ENCODE data around the gene TDRD3. TPM values are rescaled to one million over a fixed set of nuclear protein-coding genes. Genes with fewer than 3 reads are reported as not detected.

Gene TDRD3
- total and polyA plus RNA-seq, 2 donors from 2014 or later: 14.9 to 42.2 TPM

DNA sequence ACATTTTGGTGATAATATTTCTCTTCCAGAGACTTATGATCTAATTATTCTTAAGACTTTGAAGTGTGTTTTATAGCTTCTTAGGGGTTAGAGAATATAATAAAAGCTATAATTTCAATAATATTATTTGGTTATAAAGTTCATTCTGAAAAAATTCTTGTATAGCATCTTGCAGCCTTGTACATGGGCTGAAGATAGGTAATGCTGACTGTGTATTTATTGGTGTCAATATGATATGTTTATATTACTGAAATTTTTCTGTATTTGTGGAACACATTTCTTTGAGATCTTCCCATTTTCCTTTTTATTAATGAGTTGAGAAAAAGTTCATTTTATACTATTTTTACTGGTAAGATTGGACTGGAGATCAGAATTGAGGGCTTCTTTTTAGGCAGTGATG, 87.8 kb downstream of the TDRD3 start:
- TF ChIP-seq CTCF (IDR thresholded peaks at IDR 0.05; ENCODE audit: borderline replicate concordance, extremely low read depth, insufficient read depth): no peak
- intact Hi-C loops (cut with DNase I): no loop called here
- Histone ChIP-seq H3K9ac (ENCODE audit: low read length in 3 of 3) (no peak overlapping the region), H3K27ac (ENCODE audit: low read depth in 2 of 2, low read length in 2 of 2) (no peak overlapping the region), H3K9me3 (ENCODE audit: control insufficient read depth in 2 of 3, insufficient read depth in 1 of 3, low read length in 3 of 3) (peaks cover 0 to 4% (median 0%) of the 10 kb centered on the region in 3 donors), H3K27me3 (ENCODE audit: control insufficient read depth, insufficient read depth, low read length) (no peaks in the 10 kb centered on the region), H3K4me3 (ENCODE audit: low read length in 3 of 3) (no peak overlapping the region), H3K4me1 (ENCODE audit: control insufficient read depth in 2 of 3, insufficient read depth in 2 of 3, low read depth in 1 of 3, low read length in 3 of 3) (no peaks in the 10 kb centered on the region), H3K36me3 (ENCODE audit: control insufficient read depth in 2 of 3, insufficient read depth in 3 of 3, low read length in 3 of 3) (peaks cover 2 to 6% (median 4%) of the 10 kb centered on the region in 3 donors)
- FAIRE-seq (no peak), DNase-seq (no peak)

- no peak overlapping the region for H3K9ac ChIP-seq (ENCODE audit: low read length in 3 of 3)
- intact Hi-C loops (cut with DNase I): no loop called here
- H3K27ac ChIP-seq (ENCODE audit: low read depth in 2 of 2, low read length in 2 of 2): no peak overlapping the region
- no peak for TF ChIP-seq CTCF (IDR thresholded peaks at IDR 0.05; ENCODE audit: borderline replicate concordance, extremely low read depth, insufficient read depth)
- H3K9me3 ChIP-seq (ENCODE audit: control insufficient read depth in 2 of 3, insufficient read depth in 1 of 3, low read length in 3 of 3): no peaks in the 10 kb centered on the region
- FAIRE-seq: no peak
- no peaks in the 10 kb centered on the region for H3K27me3 ChIP-seq (ENCODE audit: control insufficient read depth, insufficient read depth, low read length)
- DNase-seq: no peak
- H3K36me3 ChIP-seq (ENCODE audit: control insufficient read depth in 2 of 3, insufficient read depth in 3 of 3, low read length in 3 of 3): peaks cover 0 to 2% (median 0%) of the 10 kb centered on the region in 3 donors
- H3K4me3 ChIP-seq (ENCODE audit: low read length in 3 of 3): no peak overlapping the region
- no peaks in the 10 kb centered on the region for H3K4me1 ChIP-seq (ENCODE audit: control insufficient read depth in 2 of 3, insufficient read depth in 2 of 3, low read depth in 1 of 3, low read length in 3 of 3)
Observed at GRCh38 chr13:60491531-60491930, 94.5 kb downstream of the TDRD3 start.

DNA sequence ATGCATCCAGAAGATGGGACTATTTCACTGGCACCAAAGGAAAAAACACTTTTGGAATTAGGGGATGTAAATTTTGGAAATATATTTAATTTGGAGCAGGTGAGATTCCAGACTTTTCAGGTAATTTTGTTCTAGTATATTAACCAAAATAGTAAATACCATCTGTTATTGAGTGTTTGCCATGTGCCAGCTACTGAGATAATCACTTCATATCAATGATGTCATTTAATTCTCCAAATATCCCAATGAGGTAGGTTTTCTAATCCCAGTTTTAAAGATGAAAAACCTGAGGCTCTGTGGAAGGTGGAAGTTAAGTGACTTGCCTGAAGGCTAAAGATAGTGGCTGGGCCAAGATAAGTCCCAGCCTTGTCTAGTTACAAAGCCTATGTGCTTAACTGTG, 95.2 kb downstream of the TDRD3 start:
- no peak overlapping the region for H3K4me3 ChIP-seq (ENCODE audit: low read length in 3 of 3)
- H3K9me3 ChIP-seq (ENCODE audit: control insufficient read depth in 2 of 3, insufficient read depth in 1 of 3, low read length in 3 of 3): no peaks in the 10 kb centered on the region
- H3K27me3 ChIP-seq (ENCODE audit: control insufficient read depth, insufficient read depth, low read length): no peaks in the 10 kb centered on the region
- no peak overlapping the region for H3K9ac ChIP-seq (ENCODE audit: low read length in 3 of 3)
- no peak for DNase-seq
- no peaks in the 10 kb centered on the region for H3K4me1 ChIP-seq (ENCODE audit: control insufficient read depth in 2 of 3, insufficient read depth in 2 of 3, low read depth in 1 of 3, low read length in 3 of 3)
- FAIRE-seq: no peak
- intact Hi-C loops (cut with DNase I): no loop called here
- no peak for TF ChIP-seq CTCF (IDR thresholded peaks at IDR 0.05; ENCODE audit: borderline replicate concordance, extremely low read depth, insufficient read depth)
- peaks cover 0 to 5% (median 3%) of the 10 kb centered on the region in 3 donors for H3K36me3 ChIP-seq (ENCODE audit: control insufficient read depth in 2 of 3, insufficient read depth in 3 of 3, low read length in 3 of 3)
- no peak overlapping the region for H3K27ac ChIP-seq (ENCODE audit: low read depth in 2 of 2, low read length in 2 of 2)

DNA sequence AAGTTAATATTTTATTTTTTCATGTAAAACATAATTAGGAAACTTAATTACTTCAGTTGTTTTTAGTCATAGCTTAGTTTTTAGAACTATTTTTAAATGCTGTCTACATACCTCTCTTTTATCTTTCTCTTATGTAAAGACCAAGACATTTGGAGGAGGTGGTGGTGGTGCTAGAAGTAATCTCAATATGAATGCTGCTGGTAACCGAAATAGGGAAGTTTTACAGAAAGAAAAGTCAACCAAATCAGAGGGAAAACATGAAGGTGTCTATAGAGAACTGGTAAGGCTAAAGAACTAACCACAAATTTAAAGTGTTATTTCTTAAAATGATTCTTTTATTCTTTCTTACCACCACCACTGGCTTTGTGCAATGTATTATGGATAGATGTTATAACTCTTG, 97.3 kb downstream of the TDRD3 start:
- no peaks in the 10 kb centered on the region for H3K4me1 ChIP-seq (ENCODE audit: control insufficient read depth in 2 of 3, insufficient read depth in 2 of 3, low read depth in 1 of 3, low read length in 3 of 3)
- DNase-seq (no peak), FAIRE-seq (peak; percentile 8)
- no peaks in the 10 kb centered on the region for H3K9me3 ChIP-seq (ENCODE audit: control insufficient read depth in 2 of 3, insufficient read depth in 1 of 3, low read length in 3 of 3)
- no peak overlapping the region for H3K9ac ChIP-seq (ENCODE audit: low read length in 3 of 3)
- no peak overlapping the region for H3K27ac ChIP-seq (ENCODE audit: low read depth in 2 of 2, low read length in 2 of 2)
- H3K4me3 ChIP-seq (ENCODE audit: low read length in 3 of 3): no peak overlapping the region
- intact Hi-C loops (cut with DNase I): no loop called here
- no peak for TF ChIP-seq CTCF (IDR thresholded peaks at IDR 0.05; ENCODE audit: borderline replicate concordance, extremely low read depth, insufficient read depth)
- no peaks in the 10 kb centered on the region for H3K27me3 ChIP-seq (ENCODE audit: control insufficient read depth, insufficient read depth, low read length)
- peaks cover 0 to 9% (median 5%) of the 10 kb centered on the region in 3 donors for H3K36me3 ChIP-seq (ENCODE audit: control insufficient read depth in 2 of 3, insufficient read depth in 3 of 3, low read length in 3 of 3)

Data from kidney (tissue), 14 donors.